IPS DF 6.9 (cell line): ENCODE measurements around the gene SSTR4.

Experiments
- DNase-seq: peaks from one replicate; pipeline ENCODE4 v3.0.0-alpha.2; 2013; ENCODE audit warnings: low read depth, low spot score
- H3K27ac ChIP-seq: one replicate; pipeline ENCODE4 v1.5.1; 2013; ENCODE audit warnings: low read length, control low read depth
- H3K27me3 ChIP-seq: 2 replicates; pipeline ENCODE4 v1.6.1; 2013; ENCODE audit warnings: mild to moderate bottlenecking, low read length; ENCODE audit not compliant: control insufficient read depth, insufficient read depth
- H3K36me3 ChIP-seq: 2 replicates; pipeline ENCODE4 v1.6.1; 2013; ENCODE audit warnings: low read length; ENCODE audit not compliant: control insufficient read depth, insufficient read depth
- H3K4me1 ChIP-seq: 2 replicates; pipeline ENCODE4 v1.6.1; 2013; ENCODE audit warnings: low read length; ENCODE audit not compliant: control insufficient read depth, insufficient read depth
- H3K4me3 ChIP-seq: 2 replicates; pipeline ENCODE4 v1.5.1; 2013; ENCODE audit warnings: mild to moderate bottlenecking, low read length
- H3K9me3 ChIP-seq: 2 replicates; pipeline ENCODE4 v1.6.1; 2013; ENCODE audit warnings: low read length, inconsistent platforms; ENCODE audit not compliant: control insufficient read depth, insufficient read depth
- WGBS: extraction: QIAGEN DNeasy Blood & Tissue Kit; methylation state at CpG from one replicate; pipeline ENCODE4 v1.1.7; 2013; ENCODE audit warnings: mixed read lengths, missing lambda C conversion rate; ENCODE audit not compliant: insufficient read length, insufficient coverage; 5-methylcytosine and 5-hydroxymethylcytosine counted together

SSTR4 gene

GRCh38 chr20:23086056-23086566 lies 51.0 kb downstream of the SSTR4 start, which contains the start of gene CD93:
TSS of gene CD93 (minus strand) at chr20:23086324. CDS start at chr20:23086192, 132 bp downstream.
- no CpG with 5 or more reads among the region's 28 CpGs for WGBS
- Histone ChIP-seq H3K27me3 (no peaks in the 10 kb centered on the region), H3K4me3 (no peak within 1 kb of the TSS), H3K36me3 (no peaks in the 10 kb centered on the region; the same call in 1 of the 2 replicates), H3K27ac (no peak within 1 kb of the TSS), H3K4me1 (no peaks in the 10 kb centered on the region), H3K9me3 (no peaks in the 10 kb centered on the region)
- no peak for DNase-seq

- Histone ChIP-seq H3K27me3 (no peaks in the 10 kb centered on the region), H3K4me3 (no peak overlapping the region), H3K9me3 (no peaks in the 10 kb centered on the region), H3K4me1 (0 out of 2 replicates have a peak, but pooled peaks cover 2% of the 10 kb centered on the region), H3K36me3 (no peaks in the 10 kb centered on the region; the same call in 1 of the 2 replicates), H3K27ac (no peak overlapping the region)
- no CpG with 5 or more reads among the region's 14 CpGs for WGBS
- DNase-seq = no peak
Measured at GRCh38 chr20:23086931-23087411, 51.9 kb downstream of the SSTR4 start.

- Histone ChIP-seq H3K27ac (no peak overlapping the region), H3K36me3 (no peaks in the 10 kb centered on the region; the same call in 1 of the 2 replicates), H3K27me3 (no peaks in the 10 kb centered on the region), H3K4me1 (0 out of 2 replicates have a peak, but pooled peaks cover 2% of the 10 kb centered on the region), H3K4me3 (no peak overlapping the region), H3K9me3 (no peaks in the 10 kb centered on the region)
- WGBS = no CpG with 5 or more reads among the region's 9 CpGs
- DNase-seq = no peak
Measured at GRCh38 chr20:23087587-23088251, 52.6 kb downstream of the SSTR4 start.
